Activated CD8-positive, alpha-beta T cell treated with anti-CD3 and anti-CD28 coated beads for 36 hours (primary cell): ENCODE measurements around the gene KL. TPM values are rescaled to one million over a fixed set of nuclear protein-coding genes. Genes with fewer than 3 reads are reported as not detected.

Experiments used
- ATAC-seq: fragments of 200-7000 bp; cut with Tn5 transposase; one replicate; pipeline ENCODE4 v1.10.0; 2021; ENCODE audit warnings: mild to moderate bottlenecking, moderate library complexity
- CTCF ChIA-PET: fragments of 350-600 bp; sonication (Branson Sonifier 250); formaldehyde crosslinking; loops from one replicate; lab custom pipeline; 2021; ENCODE audit warnings: antibody characterized with exemption; lab: Charles Lee
- POLR2A ChIA-PET: fragments of 350-600 bp; sonication (Branson Sonifier 250); formaldehyde crosslinking; loops from one replicate; lab custom pipeline; 2021; ENCODE audit warnings: antibody characterized with exemption; lab: Charles Lee
- DNase-seq: peaks from one replicate; pipeline ENCODE4 v3.0.0-alpha.2; 2020
- H3K27ac Mint-ChIP-seq: one replicate; pipeline ENCODE4 v1.8.0; 2021; ENCODE audit warnings: mild to moderate bottlenecking, mixed read lengths
- H3K27me3 Mint-ChIP-seq: one replicate; pipeline ENCODE4 v1.8.0; 2021; ENCODE audit warnings: mixed read lengths
- H3K36me3 Mint-ChIP-seq: one replicate; pipeline ENCODE4 v1.8.0; 2021; ENCODE audit warnings: low read depth, mixed read lengths
- H3K4me1 Mint-ChIP-seq: one replicate; pipeline ENCODE4 v1.8.0; 2021; ENCODE audit warnings: low read depth, mixed read lengths
- H3K4me3 Mint-ChIP-seq: one replicate; pipeline ENCODE4 v1.8.0; 2021; ENCODE audit warnings: mild to moderate bottlenecking, moderate library complexity, mixed read lengths
- H3K9me3 Mint-ChIP-seq: one replicate; pipeline ENCODE4 v1.8.0; 2021; ENCODE audit warnings: mixed read lengths
- intact Hi-C: fragments of 100-400 bp; cut with micrococcal nuclease; formaldehyde crosslinking; loops from one replicate; pipeline ENCODE4 v1.10.0; 2022
- total RNA-seq, 2 experiments: library from RNA; stranded (reverse); gene quantifications; one replicate each; pipeline ENCODE4 v1.2.3, GENCODE V29; 2021
- TF ChIP-seq, protein P1 (sequence below): fragments of 200-600 bp; IDR thresholded peaks from one replicate; pipeline ENCODE4 v1.8.0; 2022; ENCODE audit warnings: antibody characterized with exemption, mild to moderate bottlenecking

KL gene
- total RNA-seq, 2 experiments from 2014 or later, result 0.22 to 0.27 TPM

DNA sequence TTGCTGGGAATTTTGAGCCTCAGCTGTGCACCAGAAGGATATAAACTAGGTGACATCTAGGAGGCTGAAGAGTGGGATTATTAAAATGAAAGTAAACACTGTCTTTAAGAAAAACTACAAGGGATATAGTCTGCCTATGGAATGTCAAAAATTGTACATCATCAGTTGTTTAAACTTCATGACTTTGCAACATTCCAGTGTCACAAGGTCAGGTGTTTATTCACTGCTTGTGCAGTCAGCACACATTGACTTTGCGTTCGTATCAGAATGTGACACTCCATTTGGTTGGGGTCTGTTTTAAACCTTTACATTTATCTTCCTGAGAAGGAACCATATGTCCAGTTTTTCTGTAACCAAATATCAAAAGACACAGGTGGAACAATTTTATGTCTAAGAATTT lies 85.6 kb downstream of the KL start:
- Mint-ChIP-seq H3K27ac (no peak overlapping the region), H3K4me1 (no peaks in the 10 kb centered on the region), H3K27me3 (peaks cover 15% of the 10 kb centered on the region), H3K36me3 (no peaks in the 10 kb centered on the region), H3K9me3 (no peaks in the 10 kb centered on the region), H3K4me3 (no peak overlapping the region)
- intact Hi-C loops, result no loop called here
- DNase-seq (no peak), ATAC-seq (no peak)
- TF ChIP-seq, protein P1, sequence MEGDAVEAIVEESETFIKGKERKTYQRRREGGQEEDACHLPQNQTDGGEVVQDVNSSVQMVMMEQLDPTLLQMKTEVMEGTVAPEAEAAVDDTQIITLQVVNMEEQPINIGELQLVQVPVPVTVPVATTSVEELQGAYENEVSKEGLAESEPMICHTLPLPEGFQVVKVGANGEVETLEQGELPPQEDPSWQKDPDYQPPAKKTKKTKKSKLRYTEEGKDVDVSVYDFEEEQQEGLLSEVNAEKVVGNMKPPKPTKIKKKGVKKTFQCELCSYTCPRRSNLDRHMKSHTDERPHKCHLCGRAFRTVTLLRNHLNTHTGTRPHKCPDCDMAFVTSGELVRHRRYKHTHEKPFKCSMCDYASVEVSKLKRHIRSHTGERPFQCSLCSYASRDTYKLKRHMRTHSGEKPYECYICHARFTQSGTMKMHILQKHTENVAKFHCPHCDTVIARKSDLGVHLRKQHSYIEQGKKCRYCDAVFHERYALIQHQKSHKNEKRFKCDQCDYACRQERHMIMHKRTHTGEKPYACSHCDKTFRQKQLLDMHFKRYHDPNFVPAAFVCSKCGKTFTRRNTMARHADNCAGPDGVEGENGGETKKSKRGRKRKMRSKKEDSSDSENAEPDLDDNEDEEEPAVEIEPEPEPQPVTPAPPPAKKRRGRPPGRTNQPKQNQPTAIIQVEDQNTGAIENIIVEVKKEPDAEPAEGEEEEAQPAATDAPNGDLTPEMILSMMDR, result no peak
- CTCF ChIA-PET, result no interaction called here
- POLR2A ChIA-PET, result no interaction called here

DNA sequence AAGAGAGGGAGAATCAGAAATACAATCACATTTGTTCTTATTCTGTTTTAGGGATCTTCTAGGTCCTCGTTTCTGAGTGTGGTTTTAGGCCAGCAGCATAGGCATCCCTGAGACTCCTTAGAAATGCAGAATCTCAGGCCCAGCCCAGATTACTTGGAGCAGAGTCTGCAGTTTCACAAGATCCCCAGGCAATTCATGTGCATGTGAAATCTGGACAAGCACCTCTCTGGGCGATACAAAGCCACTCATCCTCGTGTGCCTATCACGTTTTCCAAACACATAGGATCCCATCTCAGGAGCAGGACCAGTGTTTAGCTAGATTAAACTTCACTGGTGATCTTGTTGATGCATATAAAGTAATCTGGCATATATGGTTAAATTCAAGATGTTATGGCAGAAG lies 87.2 kb downstream of the KL start:
- ATAC-seq (no peak), DNase-seq (no peak)
- no peaks in the 10 kb centered on the region for H3K4me1 Mint-ChIP-seq
- intact Hi-C loops, result no loop called here
- H3K27ac Mint-ChIP-seq, result no peak overlapping the region
- TF ChIP-seq, protein P1, result no peak
- ChIA-PET POLR2A (no interaction called here), CTCF (no interaction called here)
- no peaks in the 10 kb centered on the region for H3K36me3 Mint-ChIP-seq
- H3K9me3 Mint-ChIP-seq, result no peaks in the 10 kb centered on the region
- H3K27me3 Mint-ChIP-seq, result peaks cover 20% of the 10 kb centered on the region
- H3K4me3 Mint-ChIP-seq, result no peak overlapping the region

DNA sequence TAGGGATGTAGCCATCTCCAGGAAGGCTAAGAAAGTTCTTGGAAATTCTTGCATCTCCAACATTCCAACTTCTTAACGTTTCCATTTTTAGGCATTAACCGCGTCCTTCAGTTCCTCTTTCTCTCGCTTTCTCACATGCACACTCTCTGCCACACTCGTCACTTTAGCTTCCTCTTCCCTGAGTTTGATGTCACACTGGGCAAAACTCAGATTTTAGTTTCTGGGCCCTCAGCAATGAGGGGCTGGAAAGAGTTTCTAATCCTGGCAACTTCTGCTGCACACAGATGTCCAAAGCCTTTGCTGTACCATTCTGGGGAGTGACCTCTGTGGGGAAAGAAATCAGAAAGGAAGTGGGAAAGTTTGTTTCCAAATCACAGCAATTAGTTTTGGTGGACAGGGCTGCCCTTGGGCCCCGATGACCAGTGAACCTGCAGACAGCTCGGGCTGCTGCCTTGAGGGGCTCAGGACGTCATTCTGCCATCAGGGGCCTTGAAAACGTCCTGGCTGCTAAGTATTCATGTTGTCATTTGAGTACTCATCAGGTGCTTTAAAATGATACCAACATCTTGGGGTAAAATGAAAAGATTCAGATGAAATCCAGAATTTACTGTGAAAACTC lies 89.3 kb downstream of the KL start:
- TF ChIP-seq, protein P1, result no peak
- Mint-ChIP-seq H3K4me1 (no peaks in the 10 kb centered on the region), H3K4me3 (no peak overlapping the region), H3K36me3 (no peaks in the 10 kb centered on the region), H3K27ac (no peak overlapping the region), H3K27me3 (peaks cover 19% of the 10 kb centered on the region), H3K9me3 (no peaks in the 10 kb centered on the region)
- ChIA-PET CTCF (no interaction called here), POLR2A (no interaction called here)
- no peak for DNase-seq
- intact Hi-C loops, result no loop called here
- ATAC-seq, result no peak

DNA sequence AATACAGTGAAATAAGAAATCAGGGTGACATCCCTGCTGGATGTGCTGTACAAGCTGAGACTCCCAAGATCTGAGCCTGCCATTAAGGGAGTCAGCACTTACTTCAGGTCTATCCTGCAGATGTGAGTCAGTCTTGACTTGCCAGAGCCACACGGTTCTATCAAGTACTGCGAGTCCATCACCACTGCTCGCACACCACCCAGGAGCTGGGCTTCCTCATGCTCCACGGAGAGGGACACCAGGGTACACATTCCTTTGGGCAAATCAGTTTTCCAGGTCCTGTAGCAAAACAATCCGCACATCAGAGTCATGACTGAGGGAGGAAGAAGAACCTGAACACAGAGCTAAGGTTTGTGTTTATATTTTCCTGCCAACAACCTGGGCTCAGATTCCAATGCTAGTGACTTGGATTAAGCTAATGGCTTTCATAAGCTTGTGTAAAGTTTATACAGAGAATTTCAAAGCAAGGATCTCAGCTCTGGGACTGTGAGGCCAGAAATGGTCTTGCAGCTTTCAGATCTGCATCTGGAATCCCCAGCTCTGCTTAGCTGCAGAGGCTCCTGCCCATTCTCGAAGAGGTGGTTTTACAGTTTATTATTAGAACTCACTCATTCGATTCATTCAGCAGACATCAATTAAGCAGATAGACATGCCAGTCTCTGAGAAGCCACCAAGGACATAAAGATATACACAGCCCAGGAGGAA lies 90.6 kb downstream of the KL start:
- no peak overlapping the region for H3K27ac Mint-ChIP-seq
- TF ChIP-seq, protein P1, result no peak
- ChIA-PET POLR2A (no interaction called here), CTCF (no interaction called here)
- no peaks in the 10 kb centered on the region for H3K4me1 Mint-ChIP-seq
- H3K9me3 Mint-ChIP-seq, result no peaks in the 10 kb centered on the region
- ATAC-seq (no peak), DNase-seq (no peak)
- peaks cover 17% of the 10 kb centered on the region for H3K27me3 Mint-ChIP-seq
- no peak overlapping the region for H3K4me3 Mint-ChIP-seq
- intact Hi-C loops, result no loop called here
- no peaks in the 10 kb centered on the region for H3K36me3 Mint-ChIP-seq

DNA sequence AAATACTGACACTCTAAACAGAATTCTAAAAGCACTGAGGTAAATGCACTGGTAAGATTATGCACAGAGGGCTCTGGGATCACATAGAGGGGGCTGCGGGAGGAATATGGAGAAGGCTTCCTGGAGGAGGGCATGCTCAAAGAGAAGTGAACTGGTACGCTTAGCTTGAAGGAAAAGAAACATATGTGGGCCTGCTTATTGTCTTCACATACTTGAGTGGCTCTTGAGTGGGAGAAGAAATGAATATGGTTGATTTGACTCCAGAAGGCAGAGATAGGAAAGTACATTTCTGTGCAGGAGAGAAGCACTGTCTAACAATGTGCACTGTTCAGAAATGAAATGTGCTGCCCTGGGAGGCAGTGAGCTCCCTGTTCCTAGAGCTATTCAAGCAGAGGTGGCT lies 91.1 kb downstream of the KL start:
- POLR2A ChIA-PET, result no interaction called here
- H3K27ac Mint-ChIP-seq, result no peak overlapping the region
- intact Hi-C loops, result no loop called here
- TF ChIP-seq, protein P1, result no peak
- ATAC-seq, result no peak
- H3K4me3 Mint-ChIP-seq, result no peak overlapping the region
- no peak for DNase-seq
- H3K4me1 Mint-ChIP-seq, result no peaks in the 10 kb centered on the region
- H3K9me3 Mint-ChIP-seq, result no peaks in the 10 kb centered on the region
- CTCF ChIA-PET, result no interaction called here
- H3K36me3 Mint-ChIP-seq, result no peaks in the 10 kb centered on the region
- peaks cover 15% of the 10 kb centered on the region for H3K27me3 Mint-ChIP-seq
